Left renal cortex interstitium (tissue), 4 donors: ENCODE measurements around the gene HLX. TPM values are rescaled to one million over a fixed set of nuclear protein-coding genes. Genes with fewer than 3 reads are reported as not detected.

Experiments
- DNase-seq, 4 donors: peaks; one replicate each; pipeline ENCODE4 v3.0.0-alpha.2; 2013; ENCODE audit warnings: low read depth in 4 of 4, low spot score in 2 of 4, missing footprints in 1 of 4
- polyA plus RNA-seq, 4 donors: library from polyadenylated mRNA; unstranded; fragments of 120-200 nt; gene quantifications; one replicate each; pipeline ENCODE4 v1.2.1, GENCODE V29; 2013; ENCODE audit not compliant: insufficient read length in 4 of 4

The HLX gene
- polyA plus RNA-seq, 4 donors = 8.8 to 12.0 (median 9.7) TPM

- no peak for DNase-seq
Observed at GRCh38 chr1:220894025-220894923, 15.0 kb downstream of the HLX start.

GRCh38 chr1:220894924-220895256, 15.6 kb downstream of the HLX start:
- no peak for DNase-seq

GRCh38 chr1:220895412-220895946, 16.2 kb downstream of the HLX start:
- DNase-seq = no peak

GRCh38 chr1:220896092-220896491, 16.8 kb downstream of the HLX start:
- DNase-seq = no peak

- no peak for DNase-seq
Observed at GRCh38 chr1:220900842-220901241, 21.6 kb downstream of the HLX start.

- DNase-seq = no peak
Observed at GRCh38 chr1:220901881-220902280, 22.6 kb downstream of the HLX start.

- no peak for DNase-seq
Observed at GRCh38 chr1:220902916-220903315, 23.7 kb downstream of the HLX start.

- no peak for DNase-seq
Observed at GRCh38 chr1:220904876-220905275, 25.6 kb downstream of the HLX start.

GRCh38 chr1:220905650-220906560, 26.7 kb downstream of the HLX start:
- no peak for DNase-seq

- DNase-seq = no peak
Observed at GRCh38 chr1:220906561-220907334, 27.5 kb downstream of the HLX start.

GRCh38 chr1:220908757-220909156, 29.5 kb downstream of the HLX start:
- no peak for DNase-seq

- no peak for DNase-seq
Observed at GRCh38 chr1:220910021-220910420, 30.8 kb downstream of the HLX start.

- no peak for DNase-seq
Observed at GRCh38 chr1:220914283-220915116, 35.3 kb downstream of the HLX start.

- DNase-seq = no peak
Observed at GRCh38 chr1:220915117-220915440, 35.8 kb downstream of the HLX start.

GRCh38 chr1:220915954-220916353, 36.7 kb downstream of the HLX start:
- DNase-seq = no peak

GRCh38 chr1:220917101-220917500, 37.9 kb downstream of the HLX start:
- no peak for DNase-seq

- no peak for DNase-seq
Observed at GRCh38 chr1:220917535-220918209, 38.4 kb downstream of the HLX start.

- no peak for DNase-seq
Observed at GRCh38 chr1:220918285-220918951, 39.2 kb downstream of the HLX start.

GRCh38 chr1:220920967-220921366, 41.7 kb downstream of the HLX start:
- DNase-seq = no peak
